Activated CD8-positive, alpha-beta memory T cell treated with anti-CD3 and anti-CD28 coated beads for 1 hour (primary cell): Measurements from ENCODE around the gene SH3PXD2A.

Experiments
- DNase-seq, 2 donors: peaks; one replicate each; pipeline ENCODE4 v3.0.0-alpha.2; 2020; ENCODE audit warnings: low read depth in 1 of 2; ENCODE audit errors: extremely low read depth in 1 of 2

Gene SH3PXD2A

GRCh38 chr10:103712146-103712545 is 143.2 kb downstream of the SH3PXD2A start:
- DNase-seq, result no peak

- no peak for DNase-seq
These were observed 143.9 kb downstream of the SH3PXD2A start for GRCh38 chr10:103711351-103711994.

GRCh38 chr10:103710490-103710889 is 144.9 kb downstream of the SH3PXD2A start:
- no peak for DNase-seq

- no peak for DNase-seq
These were observed 145.9 kb downstream of the SH3PXD2A start for GRCh38 chr10:103709341-103709920.

GRCh38 chr10:103708627-103709288 is 146.6 kb downstream of the SH3PXD2A start:
- no peak for DNase-seq

GRCh38 chr10:103707956-103708626 is 147.3 kb downstream of the SH3PXD2A start:
- no peak for DNase-seq

- DNase-seq, result no peak
These were observed 148.6 kb downstream of the SH3PXD2A start for GRCh38 chr10:103706762-103707161.

- no peak for DNase-seq
These were observed 149.3 kb downstream of the SH3PXD2A start for GRCh38 chr10:103706047-103706446.

- no peak for DNase-seq
These were observed 151.1 kb downstream of the SH3PXD2A start for GRCh38 chr10:103703941-103704919.

GRCh38 chr10:103701380-103702222 is 153.8 kb downstream of the SH3PXD2A start:
- DNase-seq, result no peak

- DNase-seq, result no peak
These were observed 155.0 kb downstream of the SH3PXD2A start for GRCh38 chr10:103700436-103700715.

GRCh38 chr10:103699611-103700435 is 155.6 kb downstream of the SH3PXD2A start:
- DNase-seq, result no peak

GRCh38 chr10:103698266-103698665 is 157.1 kb downstream of the SH3PXD2A start:
- DNase-seq, result no peak

- DNase-seq, result no peak
These were observed 157.6 kb downstream of the SH3PXD2A start for GRCh38 chr10:103697787-103698186.

- peak; percentile 19 to 24 for DNase-seq
These were observed 158.8 kb downstream of the SH3PXD2A start for GRCh38 chr10:103696411-103697145.

GRCh38 chr10:103696094-103696410 is 159.3 kb downstream of the SH3PXD2A start:
- no peak for DNase-seq

GRCh38 chr10:103695584-103696005 is 159.8 kb downstream of the SH3PXD2A start:
- DNase-seq, result no peak

- DNase-seq, result no peak
These were observed 161.6 kb downstream of the SH3PXD2A start for GRCh38 chr10:103693812-103694205.
